HEK293T (cell line): Measurements from ENCODE around the gene CCNY.

Experiments
- ARNT ChIP-seq: fragments of 450-650 bp; IDR thresholded peaks from 2 replicates; pipeline ENCODE4 v1.6.1; 2017; ENCODE audit warnings: mild to moderate bottlenecking
- BHLHE40 ChIP-seq: fragments of 450-650 bp; IDR thresholded peaks from 2 replicates; pipeline ENCODE4 v1.6.1; 2016; ENCODE audit warnings: mild to moderate bottlenecking, moderate library complexity, borderline replicate concordance
- CTBP1 ChIP-seq: fragments of 450-650 bp; IDR thresholded peaks from 2 replicates; pipeline ENCODE4 v1.6.1; 2016; ENCODE audit warnings: borderline replicate concordance
- ELF4 ChIP-seq: fragments of 450-650 bp; IDR thresholded peaks from 2 replicates; pipeline ENCODE4 v1.6.1; 2017; ENCODE audit warnings: antibody characterized with exemption
- FOXA1 ChIP-seq: fragments of 450-650 bp; IDR thresholded peaks from 2 replicates; pipeline ENCODE4 v1.6.1; 2016; ENCODE audit warnings: mild to moderate bottlenecking
- FOXM1 ChIP-seq: fragments of 450-650 bp; IDR thresholded peaks from 2 replicates; pipeline ENCODE4 v1.6.1; 2017; ENCODE audit warnings: mild to moderate bottlenecking, borderline replicate concordance
- HDGF ChIP-seq: fragments of 450-650 bp; IDR thresholded peaks from 2 replicates; pipeline ENCODE4 v1.6.1; 2017; ENCODE audit warnings: antibody characterized with exemption, borderline replicate concordance
- L3MBTL2 ChIP-seq: fragments of 450-650 bp; conservative IDR thresholded peaks from 2 replicates; pipeline ENCODE4 v1.6.1; 2016; ENCODE audit warnings: mild to moderate bottlenecking
- LEF1 ChIP-seq: fragments of 450-650 bp; IDR thresholded peaks from 2 replicates; pipeline ENCODE4 v1.6.1; 2017; ENCODE audit warnings: mild to moderate bottlenecking, borderline replicate concordance
- SP1 ChIP-seq: fragments of 450-650 bp; IDR thresholded peaks from 2 replicates; pipeline ENCODE4 v1.6.1; 2017
- SUZ12 ChIP-seq: fragments of 450-650 bp; IDR thresholded peaks from 2 replicates; pipeline ENCODE4 v1.6.1; 2016; ENCODE audit warnings: mild to moderate bottlenecking
- TARDBP ChIP-seq: fragments of 450-650 bp; IDR thresholded peaks from 2 replicates; pipeline ENCODE4 v1.6.1; 2016
- ZNF384 ChIP-seq: fragments of 450-650 bp; IDR thresholded peaks from 2 replicates; pipeline ENCODE4 v1.6.1; 2016
- TF ChIP-seq, protein P1 (sequence below): fragments of 450-650 bp; IDR thresholded peaks from 2 replicates; pipeline ENCODE4 v1.6.1; 2016

DNA sequence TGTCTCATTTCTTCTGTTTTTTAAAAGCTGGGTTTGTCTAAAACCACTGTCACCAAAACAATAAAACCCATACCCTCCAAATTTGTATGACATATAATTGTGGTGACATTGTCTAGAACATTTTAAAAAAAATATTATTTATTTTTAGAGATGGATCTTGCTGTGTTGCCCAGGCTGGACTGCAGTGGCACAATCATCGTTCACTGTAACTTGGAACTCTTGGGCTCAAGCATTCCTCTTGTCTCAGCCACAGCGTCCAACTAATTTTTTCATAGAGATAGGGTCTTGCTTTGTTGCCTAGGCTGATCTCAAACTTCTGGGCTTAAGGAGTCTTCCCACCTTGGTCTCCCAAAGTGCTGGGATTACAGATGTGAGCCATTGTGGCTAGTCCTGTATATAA is 116.5 kb downstream of the CCNY start:
- TF ChIP-seq ZNF384, result no peak
- no peak for TF ChIP-seq TARDBP
- TF ChIP-seq, protein P1, sequence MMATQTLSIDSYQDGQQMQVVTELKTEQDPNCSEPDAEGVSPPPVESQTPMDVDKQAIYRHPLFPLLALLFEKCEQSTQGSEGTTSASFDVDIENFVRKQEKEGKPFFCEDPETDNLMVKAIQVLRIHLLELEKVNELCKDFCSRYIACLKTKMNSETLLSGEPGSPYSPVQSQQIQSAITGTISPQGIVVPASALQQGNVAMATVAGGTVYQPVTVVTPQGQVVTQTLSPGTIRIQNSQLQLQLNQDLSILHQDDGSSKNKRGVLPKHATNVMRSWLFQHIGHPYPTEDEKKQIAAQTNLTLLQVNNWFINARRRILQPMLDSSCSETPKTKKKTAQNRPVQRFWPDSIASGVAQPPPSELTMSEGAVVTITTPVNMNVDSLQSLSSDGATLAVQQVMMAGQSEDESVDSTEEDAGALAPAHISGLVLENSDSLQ, result no peak
- no peak for TF ChIP-seq FOXA1
- TF ChIP-seq SP1, result no peak
- TF ChIP-seq CTBP1, result no peak
- no peak for TF ChIP-seq L3MBTL2
- no peak for TF ChIP-seq BHLHE40
- no peak for TF ChIP-seq LEF1
- TF ChIP-seq FOXM1, result no peak
- TF ChIP-seq ELF4, result no peak
- no peak for TF ChIP-seq SUZ12
- TF ChIP-seq HDGF, result no peak
- no peak for TF ChIP-seq ARNT
